Pons (tissue), 1 donor: Measurements from ENCODE around the gene KRTAP5-5.
"Not testable (repeated sequence)": the region's sequence is repeated elsewhere in the genome, so short reads cannot be mapped to it uniquely, and the experiment has no call there.

ENCODE experiments used
- DNase-seq: peaks from one replicate; pipeline ENCODE4 v3.0.0-alpha.2; 2016; ENCODE audit warnings: low spot score

The KRTAP5-5 gene

GRCh38 chr11:1642288-1643145 is 12.9 kb downstream of the KRTAP5-5 start:
- DNase-seq: no peak

DNA sequence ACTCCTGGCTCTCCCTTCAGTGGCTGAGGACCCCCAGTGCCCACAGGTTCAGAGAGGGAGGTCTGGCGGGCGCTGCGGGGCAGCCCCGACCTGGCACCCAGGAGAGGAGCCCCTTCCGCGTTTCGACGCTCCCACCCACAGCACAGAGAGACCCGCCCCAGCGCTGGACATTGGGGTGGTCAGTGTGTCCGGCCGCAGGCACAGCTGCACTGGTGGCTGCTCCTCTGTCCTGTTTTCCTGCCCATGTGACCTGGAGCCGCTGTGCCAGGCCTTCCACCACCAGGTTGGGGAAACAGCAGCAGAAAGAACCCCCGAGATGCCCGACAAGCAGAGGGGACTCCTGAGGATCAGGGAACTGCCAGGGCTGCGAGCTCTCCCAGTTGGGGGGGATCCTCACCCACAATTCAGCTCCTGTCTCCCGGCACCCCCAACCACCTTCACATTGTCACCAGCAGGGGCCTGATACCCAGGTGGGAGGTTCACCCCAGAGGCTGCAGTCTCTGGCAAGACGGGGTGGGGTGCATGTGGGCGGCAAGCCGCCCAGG is 13.6 kb downstream of the KRTAP5-5 start:
- no peak for DNase-seq

GRCh38 chr11:1644601-1645356 is 15.2 kb downstream of the KRTAP5-5 start:
- no peak for DNase-seq

GRCh38 chr11:1645357-1645821 is 15.8 kb downstream of the KRTAP5-5 start:
- no peak for DNase-seq

DNA sequence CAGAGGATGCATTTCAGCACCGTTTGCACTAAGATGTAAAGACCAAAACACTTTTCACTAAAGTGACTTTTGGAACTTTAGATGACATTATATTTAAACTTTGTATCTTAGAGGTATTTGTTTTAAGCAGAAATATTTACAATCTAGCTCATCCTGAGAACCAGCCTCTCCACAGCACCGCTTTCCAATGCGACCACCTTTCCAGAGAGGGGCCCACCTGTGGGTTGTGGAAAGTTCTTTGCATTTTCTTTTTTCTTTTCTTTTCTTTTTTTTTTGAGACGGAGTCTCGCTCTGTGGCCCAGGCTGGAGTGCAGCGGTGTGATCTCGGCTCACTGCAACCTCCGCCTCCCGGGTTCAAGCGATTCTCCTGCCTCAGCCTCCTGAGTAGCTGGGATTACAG is 17.0 kb downstream of the KRTAP5-5 start:
- not testable (repeated sequence) for DNase-seq

DNA sequence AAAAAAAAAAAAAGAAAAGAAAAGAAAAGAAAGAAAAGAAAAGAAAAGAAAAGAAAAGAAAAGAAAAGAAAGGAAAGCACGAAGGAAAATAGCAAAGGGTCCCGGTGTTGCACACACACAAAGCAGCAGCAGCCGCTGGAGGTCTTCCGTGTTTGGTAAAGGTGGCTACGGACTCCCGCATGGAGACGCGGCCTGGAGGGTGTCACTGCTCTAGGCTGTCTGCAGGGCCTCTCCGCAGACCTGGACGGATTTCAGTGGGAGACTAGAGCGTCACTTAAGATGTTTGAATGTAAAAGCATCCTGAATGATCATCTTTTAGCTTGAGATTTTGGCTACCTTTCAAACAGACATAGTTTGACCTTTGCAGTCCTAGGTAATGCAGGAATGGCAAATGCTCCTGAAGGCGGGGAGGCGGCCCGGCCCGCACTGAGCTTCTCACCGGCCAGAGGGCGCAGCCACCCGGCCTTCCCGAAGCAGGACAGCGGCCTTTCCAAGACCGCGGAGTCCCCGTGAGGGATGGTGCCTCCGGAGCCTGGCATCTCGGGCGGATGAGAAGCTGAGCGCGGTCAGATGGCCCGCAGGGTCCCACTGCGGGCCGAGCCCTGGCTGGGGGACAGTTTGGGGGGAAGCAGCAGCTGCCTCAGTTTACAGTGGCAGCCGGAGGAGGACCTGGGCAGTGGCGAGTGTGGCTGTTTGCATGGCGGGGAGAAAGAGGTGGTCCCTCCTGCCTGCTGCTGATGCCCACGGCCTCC is 18.5 kb downstream of the KRTAP5-5 start:
- no peak for DNase-seq

GRCh38 chr11:1648653-1649420 is 19.3 kb downstream of the KRTAP5-5 start:
- no peak for DNase-seq

GRCh38 chr11:1650034-1650917 is 20.7 kb downstream of the KRTAP5-5 start:
- DNase-seq: no peak

DNA sequence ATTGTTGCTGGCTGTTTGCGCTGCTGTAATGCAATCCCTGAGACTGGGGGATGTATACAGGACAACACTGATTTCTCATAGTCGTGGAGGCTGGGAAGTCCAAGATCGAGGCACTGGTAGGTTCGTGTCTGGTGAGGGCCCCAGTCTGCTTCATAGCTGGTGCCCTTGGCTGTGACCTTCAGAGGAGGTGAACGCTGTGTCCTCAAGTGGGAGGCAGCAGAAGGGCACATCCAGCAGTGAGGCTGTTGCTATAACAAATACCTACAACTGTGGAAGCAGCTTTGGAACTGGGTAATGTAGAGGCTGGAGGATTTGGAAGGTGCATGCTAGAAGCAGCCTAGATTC is 21.3 kb downstream of the KRTAP5-5 start:
- DNase-seq: no peak

DNA sequence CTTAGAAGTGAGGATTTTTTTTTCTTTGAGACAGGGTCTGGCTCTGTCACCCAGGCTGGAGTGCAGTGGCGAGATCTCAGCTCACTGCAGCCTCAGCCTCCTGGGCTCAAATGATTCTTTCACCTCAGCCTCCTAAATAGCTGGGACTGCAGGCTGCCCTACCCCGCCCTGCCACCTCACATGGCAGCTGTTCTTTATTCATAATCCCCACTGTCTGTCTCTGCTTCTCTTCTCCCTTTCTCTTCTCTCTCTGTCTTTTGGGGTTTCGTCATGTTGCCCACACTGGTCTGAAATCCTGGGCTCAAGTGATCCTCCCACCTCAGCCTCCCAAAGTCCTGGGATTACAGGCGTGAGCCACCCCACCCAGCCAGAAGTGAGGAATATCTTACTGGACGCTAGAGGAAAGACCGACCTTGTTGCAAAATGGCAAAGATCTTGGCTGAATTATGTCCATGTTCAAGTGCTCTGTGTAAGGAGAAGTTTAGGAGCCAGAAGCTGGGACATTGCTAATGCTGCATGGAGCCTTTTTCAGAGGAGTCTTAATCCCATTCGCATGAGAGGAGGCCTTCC is 21.9 kb downstream of the KRTAP5-5 start:
- no peak for DNase-seq

DNA sequence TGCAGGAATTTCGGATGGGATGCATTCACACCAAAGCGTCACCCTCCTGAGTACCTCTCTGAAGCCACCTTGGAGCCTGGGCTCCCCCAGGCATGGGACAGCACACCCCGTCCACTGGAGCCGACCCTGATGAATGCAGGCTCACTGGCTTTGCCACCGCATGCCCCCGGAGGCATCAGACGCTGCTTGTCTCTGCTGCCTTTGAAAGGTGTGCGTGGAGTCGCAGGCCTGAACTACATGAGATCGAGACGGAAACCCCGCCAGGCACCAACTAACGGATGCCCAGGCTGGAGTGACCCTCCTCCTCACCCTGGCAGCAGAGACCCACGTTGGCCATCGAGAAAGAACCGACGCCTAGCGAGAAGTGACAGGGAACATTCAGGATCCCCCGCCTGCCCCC is 22.5 kb downstream of the KRTAP5-5 start:
- DNase-seq: no peak

GRCh38 chr11:1652442-1652770 is 22.8 kb downstream of the KRTAP5-5 start:
- DNase-seq: no peak

- DNase-seq: peak; percentile 33
Measured at GRCh38 chr11:1652771-1653540, 23.4 kb downstream of the KRTAP5-5 start.

GRCh38 chr11:1653541-1654387 is 24.2 kb downstream of the KRTAP5-5 start:
- no peak for DNase-seq

DNA sequence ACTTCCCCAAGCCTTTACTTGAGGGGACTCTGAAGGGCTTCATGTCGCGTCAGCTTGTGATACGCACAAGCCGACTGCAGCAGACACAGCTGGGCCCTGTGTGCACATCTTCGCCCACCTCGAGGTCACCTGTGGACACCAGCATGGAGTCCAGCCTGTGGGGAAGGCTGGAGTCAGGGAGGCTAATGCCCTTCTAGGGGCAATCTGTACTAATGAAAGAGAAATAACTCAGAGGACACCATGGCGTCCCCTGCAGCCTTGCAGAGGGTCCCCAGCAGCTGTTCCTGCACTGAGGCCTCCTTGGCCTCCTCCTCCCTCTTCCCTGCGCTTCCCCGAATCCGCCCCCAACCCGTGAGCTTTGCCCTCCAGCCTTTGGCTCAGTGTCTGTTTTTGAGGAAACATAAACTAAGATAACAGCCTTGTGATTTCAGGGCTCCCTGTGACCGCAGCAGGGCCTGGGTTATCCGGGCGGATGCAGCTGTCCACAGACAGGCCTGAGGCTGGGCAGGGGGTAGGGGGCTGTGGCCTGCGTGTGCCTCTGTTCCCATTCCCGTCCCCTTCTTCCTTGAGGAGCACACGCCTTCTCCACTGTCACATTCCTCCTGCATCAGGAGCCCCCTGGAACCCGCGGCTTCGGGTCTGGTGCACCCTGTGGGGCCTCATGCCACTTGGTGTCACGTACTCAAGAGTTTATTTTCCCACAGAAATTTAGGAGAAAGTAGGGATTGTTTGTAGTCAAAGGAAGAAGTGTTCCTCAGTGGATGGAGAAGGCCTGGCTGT is 25.0 kb downstream of the KRTAP5-5 start:
- no peak for DNase-seq

DNA sequence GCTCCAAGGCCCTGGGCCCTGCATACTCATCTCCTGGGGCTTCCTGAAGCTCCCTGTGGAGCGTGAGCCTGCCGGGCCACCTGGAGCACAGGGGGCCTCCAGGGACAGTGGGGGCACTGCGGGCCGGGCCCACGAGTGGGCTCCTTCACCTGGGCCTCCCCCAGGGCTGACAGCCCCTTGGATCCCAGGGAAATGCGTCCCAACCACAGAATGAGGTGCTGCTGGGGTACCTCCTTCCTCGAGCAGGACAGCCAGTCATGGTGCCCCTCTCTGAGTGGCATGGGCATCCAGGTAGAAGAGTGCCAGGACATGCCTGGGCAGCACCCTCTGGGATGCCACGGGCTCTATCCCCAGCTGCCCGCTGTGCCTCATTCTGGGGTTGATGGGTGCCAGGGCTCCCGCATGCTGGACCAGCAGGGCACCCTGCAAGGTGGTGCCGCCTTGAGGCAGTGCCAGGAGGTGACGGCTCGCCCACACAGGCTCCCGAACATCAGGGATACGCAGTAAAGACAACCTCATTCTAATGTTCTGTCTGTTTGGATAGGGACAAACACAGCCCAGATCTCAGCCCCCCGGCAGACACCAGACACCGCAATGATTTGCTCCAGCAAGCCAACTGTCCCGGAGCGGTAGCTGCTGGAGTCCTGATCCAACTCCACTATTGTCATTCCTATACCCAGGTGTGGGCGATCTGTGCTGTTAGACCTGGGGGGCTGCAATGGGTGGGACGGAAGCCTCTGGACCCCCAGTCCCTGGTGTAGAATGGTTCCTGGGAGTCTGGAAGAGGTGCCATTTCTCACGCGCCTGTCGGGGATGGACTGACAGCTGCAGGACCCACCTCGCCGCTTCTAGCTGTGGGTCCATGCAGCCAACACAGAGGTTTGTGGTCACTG is 25.8 kb downstream of the KRTAP5-5 start:
- no peak for DNase-seq

DNA sequence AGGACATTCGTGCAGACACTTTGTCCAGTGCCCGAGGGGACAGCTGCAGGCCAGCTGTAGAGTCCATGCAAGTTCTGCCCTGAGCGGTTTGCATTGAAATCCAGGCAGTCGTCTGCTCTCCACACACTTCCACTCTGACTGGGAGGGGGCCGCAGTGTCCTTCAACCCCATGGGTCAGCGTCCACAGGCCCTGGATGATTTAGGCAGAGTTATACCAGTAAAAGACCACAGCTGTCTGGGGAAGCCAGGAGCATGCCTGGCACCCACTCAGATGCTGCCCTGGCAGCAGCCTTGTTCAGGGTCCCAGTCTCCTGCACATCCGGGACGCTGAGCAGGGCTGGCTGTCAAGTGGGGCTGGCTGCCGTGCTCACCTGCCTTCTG is 26.5 kb downstream of the KRTAP5-5 start:
- no peak for DNase-seq
